ENCODE data around the gene PARD3.
"Not testable (repeated sequence)": the region's sequence is repeated elsewhere in the genome, so short reads cannot be mapped to it uniquely, and the experiment has no call there.

Gene PARD3

GRCh38 chr10:34356463-34356862, 458.6 kb downstream of the PARD3 start:
- Histone ChIP-seq H3K27me3 (replicated peaks in 2 of 5; ENCODE audit: control insufficient read depth in 4 of 5, insufficient read depth in 5 of 5, low read length in 4 of 5) (no peaks in the 10 kb centered on the region), H3K4me1 (ENCODE audit: control extremely low read depth in 1 of 4, control insufficient read depth in 4 of 4, insufficient read depth in 4 of 4, low read length in 3 of 4) (no peaks in the 10 kb centered on the region), H3K36me3 (ENCODE audit: control insufficient read depth in 4 of 4, insufficient read depth in 4 of 4, low read length in 3 of 4) (no peaks in the 10 kb centered on the region), H3K27ac (ENCODE audit: insufficient read depth in 1 of 2, low read depth in 1 of 2, low read length in 2 of 2, poor library complexity in 1 of 2, severe bottlenecking in 2 of 2) (no peak overlapping the region), H3K9me3 (ENCODE audit: control extremely low read depth in 1 of 5, control insufficient read depth in 4 of 5, insufficient read depth in 2 of 5, low read depth in 1 of 5, low read length in 4 of 5) (no peaks in the 10 kb centered on the region), H3K4me3 (ENCODE audit: control insufficient read depth in 1 of 7, extremely low read depth in 1 of 7, insufficient read depth in 4 of 7, low read depth in 2 of 7, low read length in 6 of 7) (no peak overlapping the region)
- no peak for DNase-seq
- ChIA-PET POLR2A (no interaction called here), CTCF (interaction anchor here (1.6 kb wide), 1 partner anchor 59 kb away, joined by 3 read pairs; no protein-coding TSS in a partner anchor)

- POLR2A ChIA-PET; H3K27me3 ChIP-seq (replicated peaks in 2 of 5; ENCODE audit: control insufficient read depth in 4 of 5, insufficient read depth in 5 of 5, low read length in 4 of 5); H3K9me3 ChIP-seq (ENCODE audit: control extremely low read depth in 1 of 5, control insufficient read depth in 4 of 5, insufficient read depth in 2 of 5, low read depth in 1 of 5, low read length in 4 of 5); H3K27ac ChIP-seq (ENCODE audit: insufficient read depth in 1 of 2, low read depth in 1 of 2, low read length in 2 of 2, poor library complexity in 1 of 2, severe bottlenecking in 2 of 2); H3K36me3 ChIP-seq (ENCODE audit: control insufficient read depth in 4 of 4, insufficient read depth in 4 of 4, low read length in 3 of 4); H3K4me1 ChIP-seq (ENCODE audit: control extremely low read depth in 1 of 4, control insufficient read depth in 4 of 4, insufficient read depth in 4 of 4, low read length in 3 of 4); DNase-seq; H3K4me3 ChIP-seq (ENCODE audit: control insufficient read depth in 1 of 7, extremely low read depth in 1 of 7, insufficient read depth in 4 of 7, low read depth in 2 of 7, low read length in 6 of 7); CTCF ChIA-PET: not testable (repeated sequence)
- no CpG with 5 or more reads among the region's 4 CpGs for WGBS (ENCODE audit: insufficient coverage)
These were observed 461.6 kb downstream of the PARD3 start for GRCh38 chr10:34353530-34353929.

- WGBS (ENCODE audit: insufficient coverage) = 98% methylated on average over 26 of the region's 45 CpGs
- DNase-seq; H3K4me1 ChIP-seq (ENCODE audit: control extremely low read depth in 1 of 4, control insufficient read depth in 4 of 4, insufficient read depth in 4 of 4, low read length in 3 of 4); H3K9me3 ChIP-seq (ENCODE audit: control extremely low read depth in 1 of 5, control insufficient read depth in 4 of 5, insufficient read depth in 2 of 5, low read depth in 1 of 5, low read length in 4 of 5); POLR2A ChIA-PET; H3K27ac ChIP-seq (ENCODE audit: insufficient read depth in 1 of 2, low read depth in 1 of 2, low read length in 2 of 2, poor library complexity in 1 of 2, severe bottlenecking in 2 of 2); H3K27me3 ChIP-seq (replicated peaks in 2 of 5; ENCODE audit: control insufficient read depth in 4 of 5, insufficient read depth in 5 of 5, low read length in 4 of 5); CTCF ChIA-PET; H3K4me3 ChIP-seq (ENCODE audit: control insufficient read depth in 1 of 7, extremely low read depth in 1 of 7, insufficient read depth in 4 of 7, low read depth in 2 of 7, low read length in 6 of 7); H3K36me3 ChIP-seq (ENCODE audit: control insufficient read depth in 4 of 4, insufficient read depth in 4 of 4, low read length in 3 of 4): not testable (repeated sequence)
These were observed 462.4 kb downstream of the PARD3 start for GRCh38 chr10:34352599-34353204.

- H3K4me1 ChIP-seq (ENCODE audit: control extremely low read depth in 1 of 4, control insufficient read depth in 4 of 4, insufficient read depth in 4 of 4, low read length in 3 of 4) = no peaks in the 10 kb centered on the region
- no peak overlapping the region for H3K27ac ChIP-seq (ENCODE audit: insufficient read depth in 1 of 2, low read depth in 1 of 2, low read length in 2 of 2, poor library complexity in 1 of 2, severe bottlenecking in 2 of 2)
- POLR2A ChIA-PET = no interaction called here
- H3K36me3 ChIP-seq (ENCODE audit: control insufficient read depth in 4 of 4, insufficient read depth in 4 of 4, low read length in 3 of 4) = no peaks in the 10 kb centered on the region
- H3K9me3 ChIP-seq (ENCODE audit: control extremely low read depth in 1 of 5, control insufficient read depth in 4 of 5, insufficient read depth in 2 of 5, low read depth in 1 of 5, low read length in 4 of 5) = no peaks in the 10 kb centered on the region
- no CpG with 5 or more reads among the region's 3 CpGs for WGBS (ENCODE audit: insufficient coverage)
- DNase-seq = no peak
- no peaks in the 10 kb centered on the region for H3K27me3 ChIP-seq (replicated peaks in 2 of 5; ENCODE audit: control insufficient read depth in 4 of 5, insufficient read depth in 5 of 5, low read length in 4 of 5)
- no peak overlapping the region for H3K4me3 ChIP-seq (ENCODE audit: control insufficient read depth in 1 of 7, extremely low read depth in 1 of 7, insufficient read depth in 4 of 7, low read depth in 2 of 7, low read length in 6 of 7)
- CTCF ChIA-PET = interaction anchor here (0.7 kb wide), 1 partner anchor 27 kb away, joined by 3 read pairs; no protein-coding TSS in a partner anchor
These were observed 463.9 kb downstream of the PARD3 start for GRCh38 chr10:34351161-34351560.

- Histone ChIP-seq H3K4me3 (ENCODE audit: control insufficient read depth in 1 of 7, extremely low read depth in 1 of 7, insufficient read depth in 4 of 7, low read depth in 2 of 7, low read length in 6 of 7) (no peak overlapping the region), H3K36me3 (ENCODE audit: control insufficient read depth in 4 of 4, insufficient read depth in 4 of 4, low read length in 3 of 4) (no peaks in the 10 kb centered on the region), H3K27me3 (replicated peaks in 2 of 5; ENCODE audit: control insufficient read depth in 4 of 5, insufficient read depth in 5 of 5, low read length in 4 of 5) (no peaks in the 10 kb centered on the region), H3K9me3 (ENCODE audit: control extremely low read depth in 1 of 5, control insufficient read depth in 4 of 5, insufficient read depth in 2 of 5, low read depth in 1 of 5, low read length in 4 of 5) (no peaks in the 10 kb centered on the region), H3K27ac (ENCODE audit: insufficient read depth in 1 of 2, low read depth in 1 of 2, low read length in 2 of 2, poor library complexity in 1 of 2, severe bottlenecking in 2 of 2) (no peak overlapping the region), H3K4me1 (ENCODE audit: control extremely low read depth in 1 of 4, control insufficient read depth in 4 of 4, insufficient read depth in 4 of 4, low read length in 3 of 4) (no peaks in the 10 kb centered on the region)
- POLR2A ChIA-PET = no interaction called here
- WGBS (ENCODE audit: insufficient coverage) = 100% methylated on average over 1 of the region's 7 CpGs
- no peak for DNase-seq
- CTCF ChIA-PET = interaction anchor here (1.4 kb wide), 1 partner anchor 12 kb away, joined by 3 read pairs; no protein-coding TSS in a partner anchor
These were observed 466.1 kb downstream of the PARD3 start for GRCh38 chr10:34348917-34349485.

GRCh38 chr10:34348021-34348420, 467.1 kb downstream of the PARD3 start:
- Histone ChIP-seq H3K9me3 (ENCODE audit: control extremely low read depth in 1 of 5, control insufficient read depth in 4 of 5, insufficient read depth in 2 of 5, low read depth in 1 of 5, low read length in 4 of 5) (no peaks in the 10 kb centered on the region), H3K4me1 (ENCODE audit: control extremely low read depth in 1 of 4, control insufficient read depth in 4 of 4, insufficient read depth in 4 of 4, low read length in 3 of 4) (no peaks in the 10 kb centered on the region), H3K27ac (ENCODE audit: insufficient read depth in 1 of 2, low read depth in 1 of 2, low read length in 2 of 2, poor library complexity in 1 of 2, severe bottlenecking in 2 of 2) (no peak overlapping the region), H3K4me3 (ENCODE audit: control insufficient read depth in 1 of 7, extremely low read depth in 1 of 7, insufficient read depth in 4 of 7, low read depth in 2 of 7, low read length in 6 of 7) (no peak overlapping the region), H3K27me3 (replicated peaks in 2 of 5; ENCODE audit: control insufficient read depth in 4 of 5, insufficient read depth in 5 of 5, low read length in 4 of 5) (no peaks in the 10 kb centered on the region), H3K36me3 (ENCODE audit: control insufficient read depth in 4 of 4, insufficient read depth in 4 of 4, low read length in 3 of 4) (no peaks in the 10 kb centered on the region)
- DNase-seq = no peak
- ChIA-PET CTCF (interaction anchor here (1.4 kb wide), 1 partner anchor 13 kb away, joined by 3 read pairs; no protein-coding TSS in a partner anchor), POLR2A (no interaction called here)
- WGBS (ENCODE audit: insufficient coverage) = 100% methylated on average over 1 of the region's 6 CpGs

- no peak overlapping the region for H3K27ac ChIP-seq (ENCODE audit: insufficient read depth in 1 of 2, low read depth in 1 of 2, low read length in 2 of 2, poor library complexity in 1 of 2, severe bottlenecking in 2 of 2)
- 100% methylated on average over 1 of the region's 3 CpGs for WGBS (ENCODE audit: insufficient coverage)
- CTCF ChIA-PET = no interaction called here
These were observed 468.0 kb downstream of the PARD3 start for GRCh38 chr10:34347131-34347530.

More at GRCh38 chr10:34347131-34347530, 468.0 kb downstream of the PARD3 start:
- no peaks in the 10 kb centered on the region for H3K9me3 ChIP-seq (ENCODE audit: control extremely low read depth in 1 of 5, control insufficient read depth in 4 of 5, insufficient read depth in 2 of 5, low read depth in 1 of 5, low read length in 4 of 5)
- no peaks in the 10 kb centered on the region for H3K4me1 ChIP-seq (ENCODE audit: control extremely low read depth in 1 of 4, control insufficient read depth in 4 of 4, insufficient read depth in 4 of 4, low read length in 3 of 4)
- DNase-seq = no peak
- H3K4me3 ChIP-seq (ENCODE audit: control insufficient read depth in 1 of 7, extremely low read depth in 1 of 7, insufficient read depth in 4 of 7, low read depth in 2 of 7, low read length in 6 of 7) = no peak overlapping the region
- no peaks in the 10 kb centered on the region for H3K27me3 ChIP-seq (replicated peaks in 2 of 5; ENCODE audit: control insufficient read depth in 4 of 5, insufficient read depth in 5 of 5, low read length in 4 of 5)
- no peaks in the 10 kb centered on the region for H3K36me3 ChIP-seq (ENCODE audit: control insufficient read depth in 4 of 4, insufficient read depth in 4 of 4, low read length in 3 of 4)
- POLR2A ChIA-PET = no interaction called here
